Keratinocyte (primary cell): ENCODE data around the gene IER5.

Experiments
- CTCF ChIP-seq, 3 experiments: IDR thresholded peaks in 1 of 3; conservative IDR thresholded peaks in 1 of 3; optimal IDR thresholded peaks in 1 of 3; 2 replicates in 2 of 3; 3 replicates in 1 of 3; pipeline versions ENCODE3 to v1.5.1; 2011; ENCODE audit warnings: low read length in 3 of 3, mild to moderate bottlenecking in 3 of 3, moderate library complexity in 2 of 3, control low read depth in 1 of 3, inconsistent platforms in 1 of 3; ENCODE audit not compliant: insufficient read depth in 2 of 3; ENCODE audit errors: extremely low read depth in 1 of 3
- EZH2 ChIP-seq: IDR thresholded peaks from one replicate; pipeline ENCODE4 v1.6.1; 2012; ENCODE audit warnings: inconsistent platforms, mild to moderate bottlenecking, low read length, moderate library complexity

- no peak for TF ChIP-seq CTCF (optimal IDR thresholded peaks at IDR 0.05 in 1 of 3, IDR thresholded peaks at IDR 0.05 in 1 of 3, conservative IDR thresholded peaks at IDR 0.05 in 1 of 3; ENCODE audit: extremely low read depth in 1 of 3, insufficient read depth in 2 of 3, low read length in 3 of 3)
- no peak for TF ChIP-seq EZH2
Observed at GRCh38 chr1:181116819-181117390, 28.4 kb downstream of the IER5 start.
